ENCODE measurements around the gene ACOXL.

DNA sequence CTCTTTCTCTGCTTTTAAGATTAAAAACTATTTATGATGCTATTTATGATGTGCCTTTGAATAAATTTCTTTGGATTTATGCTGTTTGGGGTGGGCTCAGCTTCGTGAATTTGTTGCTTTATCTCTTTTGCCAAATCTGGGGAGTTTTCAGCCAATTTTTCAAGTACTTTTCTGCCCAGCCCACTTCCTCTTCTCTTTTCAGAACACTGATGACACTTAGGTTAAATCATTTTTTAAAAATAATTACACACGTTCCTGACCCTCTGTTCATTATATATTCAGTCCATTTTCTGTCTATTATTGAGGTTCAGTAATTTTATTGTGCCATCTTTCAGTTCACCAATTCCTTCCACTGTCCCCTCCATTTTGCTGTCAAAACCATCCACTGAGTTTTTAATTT lies 373.6 kb downstream of the ACOXL start:
- TF ChIP-seq, protein P1, sequence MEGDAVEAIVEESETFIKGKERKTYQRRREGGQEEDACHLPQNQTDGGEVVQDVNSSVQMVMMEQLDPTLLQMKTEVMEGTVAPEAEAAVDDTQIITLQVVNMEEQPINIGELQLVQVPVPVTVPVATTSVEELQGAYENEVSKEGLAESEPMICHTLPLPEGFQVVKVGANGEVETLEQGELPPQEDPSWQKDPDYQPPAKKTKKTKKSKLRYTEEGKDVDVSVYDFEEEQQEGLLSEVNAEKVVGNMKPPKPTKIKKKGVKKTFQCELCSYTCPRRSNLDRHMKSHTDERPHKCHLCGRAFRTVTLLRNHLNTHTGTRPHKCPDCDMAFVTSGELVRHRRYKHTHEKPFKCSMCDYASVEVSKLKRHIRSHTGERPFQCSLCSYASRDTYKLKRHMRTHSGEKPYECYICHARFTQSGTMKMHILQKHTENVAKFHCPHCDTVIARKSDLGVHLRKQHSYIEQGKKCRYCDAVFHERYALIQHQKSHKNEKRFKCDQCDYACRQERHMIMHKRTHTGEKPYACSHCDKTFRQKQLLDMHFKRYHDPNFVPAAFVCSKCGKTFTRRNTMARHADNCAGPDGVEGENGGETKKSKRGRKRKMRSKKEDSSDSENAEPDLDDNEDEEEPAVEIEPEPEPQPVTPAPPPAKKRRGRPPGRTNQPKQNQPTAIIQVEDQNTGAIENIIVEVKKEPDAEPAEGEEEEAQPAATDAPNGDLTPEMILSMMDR (IDR thresholded peaks at IDR 0.05) = no peak
- TF ChIP-seq POLR2A (IDR thresholded peaks at IDR 0.05) = no peak
